HG03354 (cell line): ENCODE data around the gene ARHGAP26.
A peak's percentile ranks its signal among the peaks of the same experiment; 100 is the strongest.
"Not testable (repeated sequence)": the region's sequence is repeated elsewhere in the genome, so short reads cannot be mapped to it uniquely, and the experiment has no call there.

Experiments
- ATAC-seq: cut with Tn5 transposase; IDR thresholded peaks from one replicate; pipeline ENCODE4 v1.9.1; 2021; ENCODE audit warnings: mild to moderate bottlenecking; ENCODE audit not compliant: unreplicated experiment, poor library complexity, severe bottlenecking

ARHGAP26 gene

DNA sequence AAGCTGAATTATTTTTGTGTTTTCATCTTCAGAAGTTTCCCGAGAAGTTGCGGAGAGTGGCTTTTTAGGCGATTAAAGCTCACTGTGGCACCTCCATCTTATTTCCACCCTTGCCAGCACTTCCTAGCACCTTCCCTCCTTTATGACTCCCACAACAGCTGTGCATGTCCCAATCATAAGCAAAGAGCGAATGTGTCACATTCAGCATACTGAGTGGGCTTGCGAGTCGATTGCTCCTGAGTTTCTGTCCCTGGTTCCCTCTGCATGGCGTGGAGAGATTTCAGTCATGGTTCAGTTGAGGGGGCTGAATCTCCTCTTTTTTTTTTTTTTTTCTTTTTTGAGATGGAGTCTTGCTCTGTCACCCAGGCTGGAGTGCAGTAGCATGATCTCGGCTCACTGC is 144.9 kb downstream of the ARHGAP26 start:
- no peak for ATAC-seq

GRCh38 chr5:142915813-142916424 is 145.7 kb downstream of the ARHGAP26 start:
- ATAC-seq, result peak; percentile 80

DNA sequence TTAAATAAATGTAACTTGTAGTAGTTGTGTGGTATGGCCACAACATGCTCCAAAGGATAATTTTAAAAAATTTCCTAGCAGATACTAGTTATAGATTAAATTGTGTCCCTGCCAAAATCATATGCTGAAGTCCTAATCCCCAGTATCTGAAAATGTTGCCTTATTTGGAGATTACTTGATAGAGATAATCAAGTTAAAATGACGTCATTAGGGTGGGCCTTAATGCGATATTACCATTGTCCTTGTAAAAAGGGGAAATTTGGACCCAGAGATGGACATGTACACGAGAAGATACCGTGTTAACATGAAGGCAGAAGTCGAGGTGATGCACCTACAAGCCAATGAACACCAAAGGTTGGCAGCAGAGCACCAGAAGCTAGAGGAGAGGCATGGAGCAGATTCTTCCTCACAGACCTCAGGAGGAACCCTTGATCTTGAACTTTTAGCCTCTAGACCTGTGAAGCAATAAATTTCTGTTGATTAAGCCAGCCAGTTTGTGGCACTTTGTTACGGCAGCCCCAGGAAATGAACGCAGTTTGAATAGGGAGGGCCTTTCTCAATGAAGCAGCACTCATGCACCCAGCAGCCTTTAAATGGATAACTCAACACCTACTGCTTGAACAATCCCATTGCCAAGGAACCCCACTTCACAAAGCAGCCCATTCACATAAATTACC is 148.9 kb downstream of the ARHGAP26 start:
- ATAC-seq, result no peak

DNA sequence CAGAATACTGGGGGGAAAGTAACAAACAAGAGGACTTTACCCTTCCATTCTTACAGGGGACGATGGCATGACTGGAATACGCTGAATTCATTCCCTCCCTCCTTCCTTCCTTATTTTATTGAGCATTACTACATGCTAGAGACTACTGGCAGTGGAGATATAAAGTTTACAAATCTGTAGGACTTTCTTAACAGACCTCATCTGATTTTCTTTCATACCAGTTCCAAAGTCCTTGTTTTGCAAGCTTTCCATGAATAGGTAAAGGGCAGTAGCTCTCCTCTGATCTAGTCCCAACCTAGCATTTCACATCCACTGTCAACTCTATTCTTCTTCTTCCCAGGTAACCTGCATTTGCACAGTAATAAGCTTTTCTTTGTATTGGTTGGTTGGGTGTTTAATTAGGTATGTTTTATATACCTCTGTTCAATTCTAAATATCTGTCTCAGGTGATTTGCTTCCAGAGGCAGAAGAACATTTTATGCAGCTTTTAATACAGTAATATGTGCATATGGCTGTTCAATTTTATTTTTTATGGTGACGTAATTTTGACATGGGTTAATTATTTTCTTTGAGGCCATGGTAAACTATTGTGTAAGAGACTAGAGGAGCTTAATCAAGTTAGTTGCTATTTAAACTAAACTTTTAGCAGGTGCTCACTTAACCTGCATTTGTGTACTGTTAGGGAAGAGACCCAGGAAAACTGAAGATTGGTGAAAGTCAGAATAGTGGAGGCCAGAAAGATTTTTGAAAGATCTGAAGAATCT is 150.9 kb downstream of the ARHGAP26 start:
- ATAC-seq, result no peak

GRCh38 chr5:142922223-142922952 is 152.2 kb downstream of the ARHGAP26 start:
- ATAC-seq, result peak; percentile 80

- no peak for ATAC-seq
These were observed 154.1 kb downstream of the ARHGAP26 start for GRCh38 chr5:142924135-142924883.

DNA sequence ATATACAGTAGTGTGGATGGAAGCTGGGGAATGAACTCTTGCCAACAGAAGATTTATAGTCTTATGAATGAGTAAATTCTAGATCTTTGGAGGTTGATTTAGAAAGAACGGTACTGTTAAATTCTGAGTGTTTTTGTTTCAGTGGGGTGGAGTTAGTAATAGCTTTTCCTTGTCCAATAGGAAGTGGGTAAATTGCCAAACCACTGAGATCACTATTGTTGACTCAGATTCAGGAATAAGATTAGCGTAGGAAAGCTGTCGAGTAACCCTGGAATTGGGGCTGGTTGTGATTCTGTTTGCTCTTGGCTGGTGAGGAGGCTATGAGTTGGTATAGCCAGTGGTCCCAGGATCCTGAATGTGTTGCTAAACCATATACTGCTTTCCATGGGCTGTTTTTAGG is 155.6 kb downstream of the ARHGAP26 start:
- no peak for ATAC-seq

DNA sequence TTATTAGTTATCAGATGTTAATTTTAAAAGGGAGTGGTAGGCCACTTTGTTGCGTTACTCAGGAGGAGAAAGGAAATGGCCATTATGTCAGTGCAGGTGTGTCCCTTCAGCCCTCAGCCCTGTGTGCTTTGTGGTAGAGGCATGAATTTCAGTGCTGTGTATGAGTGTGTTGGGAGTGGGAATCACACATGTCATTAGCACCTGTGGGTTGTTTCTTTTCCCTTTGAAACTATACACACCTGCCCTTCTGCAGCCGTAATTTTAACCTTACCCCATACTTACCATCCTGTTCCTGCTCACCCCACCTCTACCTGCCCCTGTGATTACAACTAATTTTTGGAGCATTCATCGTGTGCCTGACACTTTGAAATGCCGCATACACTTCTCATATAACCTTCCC is 156.4 kb downstream of the ARHGAP26 start:
- ATAC-seq, result no peak

DNA sequence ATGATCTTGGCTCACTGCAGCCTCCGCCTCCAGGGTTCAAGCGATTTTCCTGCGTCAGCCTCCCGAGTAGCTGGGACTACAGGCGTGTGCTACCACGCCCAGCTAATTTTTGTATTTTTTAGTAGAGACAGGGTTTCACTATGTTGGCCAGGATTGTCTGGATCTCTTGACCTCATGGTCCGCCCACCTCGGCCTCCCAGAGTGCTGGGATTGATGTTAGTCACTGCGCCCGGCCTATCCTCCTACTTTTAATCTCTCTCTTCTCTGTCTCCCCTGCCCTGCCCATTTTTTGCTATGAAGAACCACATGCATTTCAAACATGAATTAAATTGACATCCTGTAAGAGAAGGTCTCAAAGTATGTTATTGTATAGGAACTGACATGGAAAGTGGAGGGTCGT is 158.8 kb downstream of the ARHGAP26 start:
- ATAC-seq, result not testable (repeated sequence)

- ATAC-seq, result no peak
These were observed 159.4 kb downstream of the ARHGAP26 start for GRCh38 chr5:142929587-142929986.

DNA sequence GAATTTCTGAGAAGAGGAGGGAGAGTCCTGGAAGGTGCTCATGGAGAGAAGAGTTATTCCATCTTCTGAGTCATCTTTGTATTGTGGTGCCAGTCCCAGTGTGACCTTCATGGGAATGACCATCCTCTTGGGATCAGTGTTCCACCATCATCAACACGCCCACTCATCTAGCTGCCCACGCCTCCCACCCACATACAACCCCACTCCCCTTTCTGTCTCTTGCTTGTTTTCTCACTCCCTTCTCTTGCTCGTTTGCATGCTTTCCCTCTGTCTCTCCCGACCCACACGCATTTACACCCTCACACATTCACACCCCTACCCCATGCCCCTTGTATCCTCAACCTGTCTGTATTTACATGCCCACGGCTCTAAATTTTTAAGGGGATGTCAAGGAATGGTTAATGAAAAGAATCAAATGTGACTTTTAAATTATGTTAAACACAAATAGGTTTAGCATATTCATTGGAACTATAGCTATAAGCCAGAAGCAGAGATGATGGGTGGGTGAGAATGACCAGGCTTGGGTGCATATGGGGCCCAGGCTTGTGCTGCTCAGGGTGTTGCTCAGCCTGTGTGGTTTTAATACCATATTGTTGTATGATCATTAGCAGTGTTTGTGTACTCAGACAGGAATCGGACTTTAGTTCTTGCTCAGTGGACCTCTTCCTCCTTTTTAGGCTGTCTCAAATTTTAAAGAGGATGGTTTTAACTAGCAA is 160.4 kb downstream of the ARHGAP26 start:
- no peak for ATAC-seq

DNA sequence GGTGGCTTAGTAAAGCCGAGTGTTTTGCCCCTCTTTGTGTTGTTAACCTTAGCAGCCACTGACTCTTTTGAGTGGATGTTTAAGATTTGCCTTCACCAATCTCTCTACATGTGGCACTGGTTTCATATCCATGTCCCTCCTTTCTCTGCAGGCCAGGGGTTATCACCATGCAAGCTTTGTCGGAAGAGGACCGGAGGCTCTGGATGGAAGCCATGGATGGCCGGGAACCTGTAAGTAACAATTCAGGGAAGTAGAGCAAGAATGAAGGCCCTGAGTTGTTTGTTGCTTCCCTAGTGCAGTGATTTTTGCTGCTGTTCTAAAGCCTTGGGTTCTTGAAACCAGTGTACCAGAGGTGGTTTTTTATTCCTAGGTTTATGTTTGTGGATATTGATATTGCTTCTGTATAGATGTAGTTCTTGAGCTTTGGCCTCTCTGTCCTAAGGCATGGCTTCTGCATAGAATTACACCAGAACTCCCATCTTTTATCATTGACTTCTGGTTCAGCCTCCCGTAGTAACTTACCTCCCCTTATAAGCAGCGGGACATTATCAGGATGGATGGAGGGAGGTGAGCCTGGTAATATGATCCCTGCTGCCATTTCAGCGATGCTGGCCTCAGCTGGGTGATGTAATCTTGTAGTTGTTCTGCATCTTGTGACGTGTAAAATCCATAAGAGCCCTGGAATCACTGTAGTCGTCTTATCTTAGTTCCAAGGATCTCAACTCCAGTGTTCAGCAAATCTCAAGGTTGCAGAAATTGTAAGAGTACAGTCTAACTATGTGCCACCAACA is 161.9 kb downstream of the ARHGAP26 start:
- ATAC-seq, result no peak

DNA sequence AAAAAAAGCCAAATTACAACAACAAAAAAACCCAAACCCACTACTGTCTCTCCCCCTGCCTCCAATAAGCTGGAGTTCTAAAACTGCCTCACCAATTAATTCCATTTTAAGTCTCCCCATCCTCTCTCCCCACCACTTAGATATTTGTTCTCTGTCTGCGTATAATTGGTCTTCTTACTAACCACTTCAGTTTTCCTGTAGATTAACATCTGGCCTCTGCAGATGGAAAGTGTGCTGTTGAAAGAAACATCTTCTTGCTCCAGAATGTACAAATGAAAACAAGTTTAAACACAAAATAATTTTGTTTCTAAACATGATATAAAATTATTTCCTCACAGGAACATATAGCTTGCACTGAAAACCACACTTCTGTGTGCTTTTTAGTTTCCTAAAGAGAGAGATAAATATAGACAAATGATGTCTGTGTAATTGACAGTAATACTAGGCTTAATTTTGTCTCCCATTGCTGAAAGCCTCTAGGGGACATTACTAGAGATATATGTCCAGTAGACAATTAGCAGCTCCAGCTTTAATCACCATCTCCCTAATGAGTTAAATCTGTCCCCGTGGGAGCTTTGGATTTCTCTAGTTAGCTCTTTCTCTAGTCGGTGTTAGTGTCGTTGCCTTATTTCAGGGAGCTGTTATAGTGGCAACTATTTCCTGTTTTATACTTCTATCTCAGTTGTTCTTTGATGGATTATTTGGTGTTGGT is 164.0 kb downstream of the ARHGAP26 start:
- ATAC-seq, result no peak

GRCh38 chr5:142935014-142935413 is 164.8 kb downstream of the ARHGAP26 start:
- no peak for ATAC-seq

DNA sequence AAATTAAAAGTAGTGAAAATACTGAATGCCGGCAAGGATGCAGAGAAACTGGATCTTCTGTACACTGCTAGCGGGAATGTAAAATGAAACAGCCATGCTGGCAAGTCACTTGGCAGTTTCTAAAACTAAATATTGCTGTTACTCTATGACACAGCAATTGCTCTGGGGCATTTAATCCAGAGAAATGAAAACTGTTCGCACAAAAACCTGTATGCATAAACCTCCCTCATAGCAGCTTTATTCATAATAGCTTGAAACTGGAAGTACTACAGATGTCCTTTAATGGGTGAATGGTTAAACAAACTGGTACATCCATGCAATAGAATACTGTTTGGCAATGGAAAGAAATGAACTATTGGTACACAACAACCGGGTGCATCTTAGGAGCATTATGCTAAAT is 167.2 kb downstream of the ARHGAP26 start:
- no peak for ATAC-seq

DNA sequence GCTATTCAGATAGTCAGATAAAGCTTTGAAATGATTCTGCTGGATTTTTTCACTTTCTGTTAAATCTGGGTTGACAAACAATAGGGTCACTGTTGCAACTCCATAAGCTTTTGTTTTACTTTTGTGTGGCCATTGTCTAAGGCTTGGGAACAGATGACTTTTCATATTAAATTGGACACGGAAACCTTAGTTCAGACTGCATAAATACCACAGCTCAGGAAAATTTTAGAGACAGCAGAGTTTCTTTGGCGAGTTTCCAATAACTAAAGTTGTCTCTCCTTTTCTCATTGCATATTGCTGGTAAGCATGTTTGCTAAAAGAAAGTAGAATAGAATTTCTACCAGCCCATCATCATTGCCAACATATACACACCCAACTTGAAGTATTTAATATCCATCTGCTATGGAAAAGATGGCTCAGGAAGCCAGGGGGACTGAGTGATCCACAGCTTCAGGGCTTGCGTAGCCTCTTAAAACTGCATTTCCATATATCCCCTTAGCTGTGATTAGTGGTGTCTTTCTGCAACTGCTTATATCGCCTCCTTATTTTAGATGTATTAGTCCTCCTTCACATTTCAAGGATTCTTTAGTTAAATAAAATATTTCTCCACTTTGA is 168.2 kb downstream of the ARHGAP26 start:
- no peak for ATAC-seq

DNA sequence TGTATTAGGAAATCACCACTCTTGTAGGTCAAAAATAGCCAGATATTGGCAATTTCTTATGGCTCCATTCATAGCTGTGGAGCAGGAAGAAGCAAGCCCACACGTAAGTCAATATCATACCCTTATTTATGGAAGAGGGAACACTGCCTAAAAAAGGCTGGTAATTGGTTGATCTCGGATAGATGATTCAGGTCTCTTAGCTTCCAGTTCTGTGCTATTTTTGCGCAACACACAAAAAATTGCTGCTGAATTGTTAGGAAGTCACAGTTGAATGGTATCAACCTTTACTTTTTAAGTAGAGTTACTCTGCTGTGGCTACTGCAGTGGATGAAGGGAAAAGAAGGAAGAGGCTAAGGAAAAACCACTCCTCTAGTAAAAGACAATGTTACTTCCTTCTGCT is 168.8 kb downstream of the ARHGAP26 start:
- ATAC-seq, result no peak
